GM19035 (cell line): Measurements from ENCODE around the gene ZNF672.
"Not testable (repeated sequence)": the region's sequence is repeated elsewhere in the genome, so short reads cannot be mapped to it uniquely, and the experiment has no call there.

Experiments
- ATAC-seq: cut with Tn5 transposase; IDR thresholded peaks from one replicate; pipeline ENCODE4 v1.9.1; 2021; ENCODE audit not compliant: unreplicated experiment

ZNF672 gene

DNA sequence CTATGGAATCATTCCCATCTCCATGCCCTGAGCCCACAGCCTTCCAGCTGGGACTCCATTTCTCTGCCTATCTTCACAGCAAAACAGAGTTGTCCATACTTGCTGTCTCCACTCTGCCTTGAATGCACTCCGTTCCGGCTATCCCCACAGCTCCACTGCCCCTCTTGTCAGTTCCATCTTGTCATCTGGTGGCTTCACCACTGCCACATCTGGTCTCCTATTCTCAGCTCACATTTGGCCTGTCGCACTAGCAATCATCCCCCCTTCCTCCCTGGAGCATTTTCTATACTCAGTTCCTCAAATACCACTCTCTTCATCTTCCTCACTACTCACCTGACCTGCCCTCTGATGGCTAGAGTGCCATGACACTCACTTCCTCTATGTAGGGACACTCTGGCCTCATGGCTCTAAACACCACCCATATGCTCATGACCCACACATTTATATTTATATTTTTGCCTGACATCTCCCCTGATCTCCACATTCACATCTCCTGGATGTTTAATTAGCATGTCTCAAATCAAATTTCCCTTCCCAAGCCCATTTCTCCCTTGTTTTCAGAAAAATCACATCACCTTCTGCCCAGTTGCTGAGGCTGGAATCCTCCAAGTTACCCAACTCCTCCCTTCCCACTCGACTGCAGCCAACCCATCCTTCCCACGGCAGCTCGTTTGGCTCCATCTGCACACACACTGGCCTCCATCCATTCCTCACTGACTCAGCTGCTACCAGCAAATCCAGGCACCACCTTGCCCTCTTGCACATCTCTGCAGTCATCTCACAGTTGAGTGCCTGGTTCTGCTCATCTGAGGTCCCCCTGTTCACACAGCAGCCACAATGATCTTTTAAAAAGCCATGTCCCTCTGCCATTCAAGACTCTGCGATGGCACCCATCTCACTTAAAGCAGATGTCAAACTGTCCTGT, 14.7 kb downstream of the ZNF672 start:
- ATAC-seq, result no peak

DNA sequence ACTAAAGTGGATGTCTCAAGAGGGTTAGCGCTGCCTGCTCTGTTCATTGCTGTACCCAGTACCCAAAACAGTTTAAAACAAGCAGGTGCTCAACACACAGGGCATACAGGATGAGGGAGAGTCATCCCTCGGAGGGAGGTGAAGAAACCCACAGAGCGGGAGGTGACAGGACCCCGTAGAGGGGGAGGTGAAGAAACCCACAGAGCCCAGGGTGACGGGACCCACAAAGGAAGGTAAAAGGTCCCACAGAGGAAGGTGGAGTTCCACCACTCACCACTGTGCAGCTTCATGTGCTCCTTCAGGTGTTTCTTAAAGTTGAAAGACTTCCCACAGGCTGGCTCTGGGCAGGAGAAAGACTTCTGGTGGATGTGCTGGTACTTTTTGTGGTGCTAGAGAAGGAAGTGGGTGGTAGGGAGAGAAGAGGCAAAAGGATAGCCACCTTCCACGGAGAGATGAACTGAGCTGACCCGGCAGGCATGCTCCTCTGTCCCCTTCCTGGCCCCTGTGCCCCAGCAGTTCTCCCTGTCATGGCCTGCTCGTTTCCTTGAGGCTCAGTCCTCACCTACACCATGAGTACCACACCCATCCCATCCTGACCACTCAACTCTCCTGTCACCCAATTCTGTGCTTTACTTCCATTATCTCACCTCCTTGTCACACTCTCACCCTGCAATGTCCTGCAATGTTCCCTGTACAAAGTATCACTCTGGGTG, 15.8 kb downstream of the ZNF672 start:
- no peak for ATAC-seq

DNA sequence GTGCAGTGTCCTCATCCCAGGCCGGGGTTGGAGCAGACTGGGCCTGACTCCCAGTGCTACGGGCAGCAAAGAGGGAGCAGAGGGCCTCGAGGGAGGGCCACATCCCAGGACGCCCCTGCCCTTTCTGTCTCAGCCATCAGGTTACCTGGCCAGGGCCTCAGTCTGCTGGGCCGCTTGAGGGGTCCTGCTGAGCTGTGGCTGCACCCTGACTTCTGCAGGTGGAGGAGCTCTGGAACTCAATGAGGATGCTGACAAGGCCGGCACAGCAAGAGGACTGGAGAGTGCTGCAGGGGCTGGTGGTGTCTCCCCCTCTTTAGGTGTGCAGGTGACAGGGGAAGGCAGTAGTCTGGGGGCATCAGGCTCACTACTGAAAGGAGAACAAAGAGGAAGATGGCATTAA, 17.6 kb downstream of the ZNF672 start:
- ATAC-seq, result no peak

DNA sequence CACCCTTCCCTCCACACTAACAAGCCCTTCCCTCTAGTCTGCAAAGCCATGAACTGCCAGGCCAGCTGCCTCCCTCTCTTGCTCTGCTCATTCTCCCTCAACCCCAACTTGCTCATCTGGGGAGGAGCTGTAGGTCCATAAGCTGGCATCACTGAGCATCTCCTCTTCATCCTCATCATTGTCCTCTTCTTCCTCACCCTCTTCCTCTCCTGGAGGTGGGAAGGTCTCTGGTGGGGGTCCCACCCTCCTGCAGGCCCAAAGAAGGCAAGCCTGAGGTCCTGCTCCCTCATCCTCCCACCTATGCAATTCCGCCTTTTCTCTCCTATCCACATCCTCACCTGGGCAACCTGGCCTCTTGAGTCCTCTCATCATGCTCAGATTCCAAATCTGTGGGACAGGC, 18.2 kb downstream of the ZNF672 start:
- ATAC-seq, result no peak

DNA sequence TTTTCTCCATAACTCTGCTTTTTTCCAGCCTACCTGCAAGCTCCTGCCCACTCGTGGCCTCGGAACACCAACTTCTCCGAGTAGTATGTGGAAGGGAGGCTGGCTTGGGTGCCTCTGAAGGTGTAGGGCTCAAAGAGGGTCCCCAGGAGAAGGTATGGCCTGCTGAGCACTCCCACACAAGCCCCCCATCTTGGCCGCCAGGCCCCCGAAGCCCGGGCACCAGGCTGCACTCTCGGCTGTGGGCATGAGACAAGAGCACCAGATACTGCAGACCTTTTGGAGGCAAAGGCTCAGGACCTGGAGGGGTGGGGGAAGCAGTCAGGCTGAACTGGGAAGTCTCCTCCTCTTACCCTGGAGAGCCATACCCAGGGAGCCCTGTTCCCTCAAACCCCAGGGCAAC, 19.2 kb downstream of the ZNF672 start:
- ATAC-seq, result no peak

DNA sequence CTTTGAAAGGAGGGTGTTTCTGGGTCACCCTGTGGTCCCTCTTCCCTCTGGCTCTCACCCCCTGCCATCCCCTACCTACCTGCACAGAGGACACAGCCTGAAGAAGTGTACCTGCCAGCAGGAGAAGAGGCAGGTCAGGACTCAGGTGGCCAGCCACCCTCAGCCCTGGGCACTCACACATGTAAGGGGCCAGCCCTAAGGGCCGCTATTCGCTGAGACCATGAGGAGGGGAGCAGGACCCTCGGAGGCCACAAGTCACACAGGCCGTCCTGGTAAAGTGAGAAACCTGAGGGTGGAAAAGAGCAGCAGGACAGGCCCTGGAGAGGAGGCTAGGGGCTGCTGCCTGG, 19.7 kb downstream of the ZNF672 start:
- peak; percentile 2 for ATAC-seq

DNA sequence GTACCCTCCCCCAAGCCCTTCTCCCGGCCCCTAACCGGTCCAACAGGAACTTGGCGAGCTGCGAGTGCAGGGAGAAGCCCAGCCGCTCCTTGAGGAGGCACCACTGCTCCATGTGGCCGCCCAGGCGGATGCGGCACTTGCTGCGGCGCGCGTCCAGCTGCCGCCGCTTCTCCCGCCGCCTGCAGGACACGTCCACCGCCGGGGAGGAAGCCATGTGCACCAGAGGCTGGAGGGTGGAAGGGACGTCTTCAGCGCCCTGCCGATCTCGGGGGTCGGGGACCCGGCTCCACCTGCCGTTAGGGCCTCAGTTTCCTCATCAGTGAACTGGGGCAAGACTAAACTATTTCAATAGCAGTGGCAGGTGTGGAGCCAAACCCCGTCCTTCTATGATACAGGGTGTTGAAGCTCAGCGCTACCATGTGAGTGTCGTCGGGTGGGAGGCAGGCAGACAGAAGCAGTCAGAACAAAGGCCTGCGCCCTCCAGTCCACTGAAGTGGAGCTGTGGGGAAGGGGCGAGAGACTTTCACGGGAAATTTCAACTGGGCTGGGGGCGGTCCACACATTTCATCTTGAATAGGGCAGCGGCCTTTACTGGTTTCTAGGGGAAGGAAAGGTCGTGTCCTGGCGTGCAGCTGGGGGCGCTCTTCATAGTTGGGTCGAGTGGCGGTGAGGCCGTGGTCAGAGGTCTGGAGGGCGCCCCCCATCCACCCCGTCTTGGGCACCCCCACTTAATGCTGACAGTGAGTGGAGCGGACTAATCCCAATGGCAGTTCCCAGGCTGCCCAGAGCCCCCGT, 20.3 kb downstream of the ZNF672 start:
- ATAC-seq, result peak; percentile 47

DNA sequence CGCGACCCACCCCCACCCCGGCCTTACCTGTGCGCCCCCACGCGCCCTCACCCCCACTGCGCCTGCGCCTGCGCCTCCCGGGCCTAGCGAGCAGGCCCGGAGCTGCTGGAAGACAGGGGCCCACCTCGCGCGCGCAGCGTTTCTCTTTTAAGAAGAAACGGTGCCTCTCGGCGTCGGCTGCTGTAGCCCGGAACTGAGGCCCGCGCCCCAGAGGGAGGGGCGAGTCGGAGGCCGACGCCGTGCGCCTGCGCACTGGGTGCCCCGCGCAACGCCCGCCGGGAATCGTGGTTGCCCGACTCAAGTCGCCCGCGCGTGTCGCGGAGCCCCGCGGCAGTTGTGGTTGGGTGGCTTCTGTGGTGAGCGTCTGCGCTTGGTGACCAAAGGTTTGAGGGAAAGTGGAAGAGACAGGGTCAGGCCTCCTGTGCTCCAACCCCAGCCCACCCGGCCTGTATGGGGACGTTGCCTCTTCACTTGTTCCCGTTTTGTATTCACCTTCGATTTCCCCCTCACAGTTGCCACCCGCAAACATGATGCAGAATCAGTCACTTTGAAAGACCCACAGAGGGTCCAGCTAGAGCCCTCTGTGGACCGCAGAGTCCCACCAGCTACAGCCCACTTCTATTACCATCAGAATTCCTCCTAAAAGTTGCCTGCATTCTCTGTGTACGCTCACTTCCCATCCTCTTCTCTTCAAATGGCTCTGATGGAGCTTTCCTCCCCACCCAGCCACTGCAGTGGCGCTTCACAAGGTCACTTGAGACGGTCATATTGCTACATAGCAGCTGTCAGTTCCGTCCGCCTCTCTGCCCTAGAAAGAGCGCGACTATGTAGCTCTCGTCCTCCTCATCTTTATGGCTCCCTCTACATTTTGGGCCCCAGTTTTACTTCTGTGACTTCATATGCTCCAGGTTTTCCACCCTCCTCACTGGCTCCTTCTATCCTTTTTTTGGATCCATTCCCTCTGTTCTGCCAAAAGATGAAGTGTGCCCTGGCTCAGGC, 21.2 kb downstream of the ZNF672 start, which contains the start of gene ZNF692:
Gene ZNF692 (minus strand): TSS at position 195 of the 999 bp plus-strand sequence. CDS start 776 bp downstream, outside the sequence.
- ATAC-seq, result peak; percentile 79

DNA sequence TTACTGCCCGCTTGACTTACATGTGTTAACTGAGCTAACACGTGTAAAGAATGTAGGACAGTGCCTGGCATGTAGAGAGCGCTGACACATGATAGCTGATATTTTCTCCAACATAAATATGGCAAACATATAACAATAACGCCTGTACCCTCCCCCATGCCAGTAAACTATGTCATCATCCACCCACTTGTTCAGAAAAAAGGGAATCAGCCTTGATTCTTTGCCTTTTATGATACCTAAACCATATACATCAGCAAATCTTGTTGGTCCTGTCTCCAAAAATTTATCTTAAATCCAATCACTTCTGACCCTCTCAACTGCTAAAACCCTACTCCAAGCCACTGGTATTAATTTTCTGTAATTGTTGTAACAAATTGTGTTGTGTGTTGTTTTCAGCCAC, 22.0 kb downstream of the ZNF672 start:
- no peak for ATAC-seq

DNA sequence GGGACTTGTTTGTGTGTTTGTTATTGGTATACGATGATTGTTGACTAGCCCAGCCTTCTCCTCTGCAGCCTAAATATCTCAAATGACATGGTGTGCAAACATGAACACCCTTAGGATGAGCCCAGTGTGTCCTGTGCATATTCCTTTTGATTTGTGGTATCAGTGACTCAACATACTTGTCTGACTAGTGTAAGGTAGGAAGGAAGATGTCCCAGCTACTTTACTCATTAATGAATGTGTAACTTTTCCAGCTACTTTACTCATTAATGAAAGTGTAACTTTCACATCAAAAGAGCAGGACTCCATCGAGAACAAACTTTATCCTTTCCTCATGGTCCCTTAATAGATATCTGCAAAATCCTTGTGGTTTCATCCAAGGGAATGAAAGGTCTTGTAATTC, 23.6 kb downstream of the ZNF672 start:
- ATAC-seq, result no peak

DNA sequence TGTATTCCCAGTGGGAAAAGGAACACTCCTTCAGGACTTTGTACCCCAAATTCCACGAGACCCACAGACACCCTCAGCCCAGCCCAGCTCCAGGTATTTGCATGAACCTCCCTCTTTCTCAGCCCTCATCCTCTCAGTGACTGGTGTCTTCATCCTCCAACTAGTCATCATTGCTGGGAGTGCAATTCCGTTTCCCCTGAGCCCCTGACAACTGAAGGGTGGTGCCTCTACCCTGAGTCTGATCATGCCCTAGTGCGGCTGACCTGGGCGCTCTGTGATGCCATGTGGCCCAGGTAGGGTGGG, 24.6 kb downstream of the ZNF672 start:
- peak; percentile 7 for ATAC-seq

DNA sequence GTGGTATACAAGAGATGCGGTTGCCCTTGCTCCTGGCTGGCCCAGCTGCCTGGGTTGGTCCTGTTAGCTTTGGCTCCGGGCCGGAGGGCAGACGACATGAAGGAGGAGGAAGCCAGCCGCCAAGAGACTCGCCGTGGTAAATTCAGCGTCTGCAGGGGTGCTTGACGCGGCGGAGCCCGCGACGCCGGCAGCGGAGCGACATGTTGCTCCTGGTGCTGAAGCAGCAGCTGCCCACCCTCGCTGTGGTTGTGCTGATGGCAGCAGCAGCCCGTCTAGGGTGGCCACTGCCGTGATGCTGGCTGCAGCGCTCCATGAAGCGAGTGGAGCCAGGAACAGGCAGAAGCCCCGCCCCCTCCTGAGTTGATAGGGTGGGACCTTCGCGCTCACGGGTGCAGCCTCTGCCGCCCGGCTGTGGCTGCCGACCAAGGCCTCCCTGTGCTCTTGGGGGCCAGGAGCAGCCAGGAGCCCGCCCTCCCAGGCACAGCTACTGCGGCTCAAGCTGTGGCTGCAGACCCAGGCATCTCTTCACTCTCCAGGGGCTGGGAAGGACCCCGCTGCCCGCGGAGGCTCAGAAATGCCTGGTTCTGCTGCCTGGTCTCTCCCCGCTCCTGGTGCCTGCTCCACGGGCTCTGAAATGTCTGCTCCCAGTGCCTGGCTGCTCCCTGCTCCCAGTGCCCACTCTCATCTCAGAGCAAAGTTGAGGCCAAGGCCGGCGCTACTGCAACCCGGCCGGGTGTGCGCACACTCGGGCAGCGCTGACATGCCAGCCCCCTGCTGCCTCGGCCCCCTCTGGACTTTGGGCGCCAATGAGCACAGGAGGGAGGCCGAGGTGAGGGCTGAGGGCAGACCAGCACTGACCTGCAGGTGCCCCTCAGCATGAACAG, 25.2 kb downstream of the ZNF672 start:
- peak; percentile 62 for ATAC-seq

DNA sequence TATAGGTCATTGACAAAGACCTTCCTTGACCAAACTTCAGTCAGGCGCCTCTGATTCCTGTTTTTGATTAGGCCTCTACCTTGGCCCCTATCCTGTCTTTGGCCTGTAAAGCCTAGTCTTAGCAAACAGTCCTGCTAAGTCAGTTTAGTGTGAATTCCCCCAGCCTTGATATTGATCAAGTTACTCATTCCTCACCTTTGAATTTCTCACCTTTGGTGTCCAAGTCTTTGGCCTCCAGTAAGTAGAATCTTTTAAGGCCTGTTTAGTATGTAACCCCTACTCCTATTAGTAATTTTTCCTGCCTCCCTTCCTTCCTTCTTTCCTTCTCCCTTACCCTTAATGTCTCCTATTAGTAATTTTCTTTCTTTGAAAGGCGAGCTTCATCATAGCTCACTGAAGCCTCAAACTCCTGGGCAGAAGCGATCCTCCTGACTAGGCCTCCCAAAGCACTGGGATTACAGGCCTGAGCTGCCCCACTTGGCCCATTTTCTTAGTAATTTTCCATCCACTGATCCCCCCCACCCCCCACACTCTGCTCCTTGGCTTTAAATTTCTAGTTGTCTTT, 33.9 kb downstream of the ZNF672 start:
- no peak for ATAC-seq

DNA sequence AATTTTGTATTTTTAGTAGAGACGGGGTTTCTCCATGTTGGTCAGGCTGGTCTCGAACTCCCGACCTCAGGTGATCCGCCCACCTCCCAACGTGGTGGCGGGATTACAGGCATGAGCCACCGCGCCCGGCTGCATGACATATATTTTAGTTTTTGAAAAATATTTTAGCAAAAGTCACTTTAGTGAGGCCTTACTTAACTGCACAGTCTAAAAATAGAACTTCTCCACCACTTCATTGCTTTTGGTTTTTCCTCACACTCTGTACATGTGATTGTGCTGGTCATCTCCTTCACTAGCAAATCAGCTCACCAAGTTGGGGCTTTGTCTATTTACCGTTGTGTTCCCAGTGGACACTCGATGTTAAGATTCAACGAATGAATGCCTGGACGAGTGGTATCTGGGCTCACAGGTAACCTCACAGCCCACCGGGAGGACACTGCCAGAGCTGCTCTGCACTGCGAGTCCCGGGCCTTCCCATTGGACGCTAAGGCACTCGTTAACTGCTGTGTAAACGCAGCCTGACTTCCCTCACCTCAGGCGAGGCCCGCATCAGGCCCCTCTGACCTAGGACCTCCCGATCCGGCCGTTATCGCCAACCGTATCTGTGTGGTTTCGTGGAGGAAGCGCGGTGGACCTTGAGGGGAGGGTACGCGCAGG, 34.9 kb downstream of the ZNF672 start:
- peak; percentile 32 for ATAC-seq

DNA sequence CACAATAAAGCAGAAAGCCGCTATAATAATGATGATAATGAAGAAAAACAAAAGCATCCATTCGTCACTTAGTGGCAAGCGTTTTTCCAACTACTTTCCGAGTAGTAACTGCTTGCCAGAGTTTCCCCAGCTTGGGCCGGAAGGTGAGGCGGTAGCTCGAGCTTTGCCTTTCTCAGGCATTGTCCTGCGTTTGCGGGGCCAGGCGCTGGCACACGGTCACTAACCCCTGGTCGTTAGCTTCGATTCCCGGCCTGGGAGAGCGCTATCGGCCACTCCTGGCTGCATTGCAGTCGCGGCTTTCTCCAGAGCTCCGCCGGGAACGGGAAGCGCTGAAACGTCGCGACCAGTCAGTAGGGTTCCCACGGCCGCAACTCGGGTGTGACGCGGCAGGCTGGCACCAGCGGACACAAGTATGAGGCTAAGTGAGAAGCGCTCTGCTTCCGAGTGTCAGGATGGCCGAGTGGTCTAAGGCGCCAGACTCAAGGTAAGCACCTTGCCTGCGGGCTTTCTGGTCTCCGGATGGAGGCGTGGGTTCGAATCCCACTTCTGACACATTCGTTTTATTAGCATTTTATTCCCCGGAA, 35.5 kb downstream of the ZNF672 start:
- ATAC-seq, result peak; percentile 78

DNA sequence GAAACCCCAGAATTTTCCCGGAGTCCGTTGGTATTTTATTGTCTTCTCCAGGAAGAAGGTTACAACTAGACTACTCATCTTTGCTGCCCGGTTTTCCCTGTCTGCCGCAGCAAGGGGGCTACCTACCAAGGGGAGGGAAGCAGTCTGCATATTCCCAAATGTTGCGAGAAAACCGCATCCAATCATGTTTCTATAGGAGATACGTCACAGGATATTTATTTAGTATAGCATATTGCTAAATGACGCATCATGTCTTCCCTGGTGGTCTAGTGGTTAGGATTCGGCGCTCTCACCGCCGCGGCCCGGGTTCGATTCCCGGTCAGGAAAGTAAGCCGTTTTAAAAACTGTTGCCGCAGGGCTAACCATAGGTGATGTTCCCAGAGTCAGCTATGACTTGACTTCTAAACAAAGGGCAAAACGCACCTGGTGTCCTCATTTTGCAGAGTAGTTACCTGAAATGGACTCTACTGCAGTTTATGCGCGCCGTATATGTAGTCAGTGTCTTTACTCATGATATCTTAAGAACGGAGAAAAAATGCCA, 36.0 kb downstream of the ZNF672 start:
- peak; percentile 66 for ATAC-seq

DNA sequence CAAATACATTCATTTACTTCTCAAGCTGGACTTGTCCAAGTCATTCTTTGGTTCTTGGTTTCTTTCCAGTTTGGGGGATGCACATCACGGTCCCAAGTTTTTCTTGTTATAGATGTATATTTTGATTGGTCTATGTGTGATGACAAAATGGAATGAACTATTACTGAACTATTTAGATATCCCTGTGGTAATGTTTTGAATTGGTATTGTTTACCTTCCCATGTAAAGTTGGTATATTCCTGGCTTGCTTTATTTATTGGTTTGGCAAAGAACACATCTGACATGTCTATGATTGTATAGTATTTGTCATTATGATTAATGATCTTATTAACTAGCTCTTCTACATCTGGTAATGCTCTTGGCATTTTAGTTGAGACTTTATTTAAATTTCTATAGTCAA, 43.2 kb downstream of the ZNF672 start:
- ATAC-seq, result no peak

DNA sequence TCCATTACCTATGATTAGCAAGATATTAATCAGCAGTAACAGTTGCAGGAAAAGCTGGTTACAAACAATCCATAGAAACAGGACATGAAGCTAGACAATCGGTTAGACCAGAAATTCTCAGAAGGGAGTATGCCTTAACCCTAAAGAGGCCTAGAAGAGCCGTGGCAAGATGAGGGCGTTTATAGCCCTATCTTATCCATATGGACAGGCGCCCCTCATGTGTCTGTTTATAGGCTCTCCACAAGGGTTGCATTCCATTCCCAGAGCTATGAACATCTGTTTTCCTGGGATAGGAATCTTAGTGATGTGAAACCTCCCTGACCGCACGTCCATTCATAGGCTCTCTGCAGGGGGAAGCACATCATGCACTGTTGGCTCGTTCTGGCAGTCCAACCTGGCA, 44.4 kb downstream of the ZNF672 start:
- not testable (repeated sequence) for ATAC-seq
